Heart left ventricle (tissue), 13 donors: Measurements from ENCODE around the gene TMEM14A.

Experiments
- CTCF ChIP-seq, 12 donors: fragments of 200-600 bp; sonication (generic) in 4 of 12; IDR thresholded peaks; one replicate each; pipeline versions ENCODE4 v1.5.0 to v1.8.0; 2018 to 2022; ENCODE audit warnings: antibody characterized with exemption in 12 of 12, mild to moderate bottlenecking in 5 of 12
- POLR2A ChIP-seq, 2 donors: fragments of 450-650 bp; IDR thresholded peaks; one replicate each; pipeline ENCODE4 v1.6.1; 2017; ENCODE audit warnings: antibody characterized with exemption in 2 of 2, mild to moderate bottlenecking in 2 of 2, moderate library complexity in 2 of 2
- donor health status: ischemic (EF 13 %, LVEDD 7.1; RV severe dilation, severe dysfunction).
- donor health status: DM: no; HTN: yes; CAD: no.
- donor health status: DM: no; HTN: no; CAD: no.
- donor health status: ischemic (EF 25% LVEDD 6.9; RV normal size, moderate dysfunction).
- donor health status: ischemic (EF 25% LVEDD 5.7; RV mildly dilated, moderate dysfunction).
- donor health status: ischemic (EF 35%, LVEDD 5.7; RV mildly dilated, moderate dysfunction).
- donor health status: nonischemic (EF 11% LVEDD 7.7; RV severe dilation, severe dysfunction).
- donor health status: DM: yes; HTN: yes; CAD: no.
- donor health status: PGD.
- donor health status: ischemic (EF 29% LVEDD 5.4; RV normal size, mild dysfunction).
- donor health status: nonischemic (EF 23%, LVEDD 6.1; RV moderate dilation, normal function).

- TF ChIP-seq CTCF (IDR thresholded peaks at IDR 0.05) (no peak), POLR2A (IDR thresholded peaks at IDR 0.05) (no peak)
Observed at GRCh38 chr6:52734072-52734471, 63.2 kb downstream of the TMEM14A start.
